OCI-M1 (cell line): Measurements from ENCODE around the gene OR2A7.
"Not testable (repeated sequence)": the region's sequence is repeated elsewhere in the genome, so short reads cannot be mapped to it uniquely, and the experiment has no call there.

Experiments used
- DNase-seq: peaks from one replicate; lab custom pipeline; 2025; lab: John Stamatoyannopoulos, UW

The OR2A7 gene, protein sequence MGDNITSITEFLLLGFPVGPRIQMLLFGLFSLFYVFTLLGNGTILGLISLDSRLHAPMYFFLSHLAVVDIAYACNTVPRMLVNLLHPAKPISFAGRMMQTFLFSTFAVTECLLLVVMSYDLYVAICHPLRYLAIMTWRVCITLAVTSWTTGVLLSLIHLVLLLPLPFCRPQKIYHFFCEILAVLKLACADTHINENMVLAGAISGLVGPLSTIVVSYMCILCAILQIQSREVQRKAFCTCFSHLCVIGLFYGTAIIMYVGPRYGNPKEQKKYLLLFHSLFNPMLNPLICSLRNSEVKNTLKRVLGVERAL

DNA sequence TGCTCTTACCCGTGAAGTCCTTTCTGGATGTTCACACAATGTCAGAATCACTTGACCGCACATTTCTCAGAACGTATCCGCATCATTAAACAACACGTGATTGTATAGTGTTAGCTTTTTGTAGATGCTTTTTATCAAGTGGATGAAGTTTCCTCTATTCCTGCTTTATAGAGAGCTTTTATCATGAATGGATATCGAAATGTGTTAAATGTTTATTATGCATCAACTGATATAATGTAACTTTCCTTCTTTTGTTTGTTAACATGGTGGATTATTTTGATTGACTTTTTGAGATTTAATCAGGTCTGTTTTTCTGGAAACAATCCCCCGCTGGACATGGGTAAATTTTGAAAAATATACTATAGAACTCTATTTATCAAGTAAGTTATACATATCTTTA, at the start of gene OR2A7:
TSS of gene OR2A7 (minus strand) at position 101 of the 400 bp plus-strand sequence. CDS start 5,164 bp downstream, outside the sequence.
- not testable (repeated sequence) for DNase-seq

- not testable (repeated sequence) for DNase-seq
Measured at GRCh38 chr7:144311872-144312469, 47.4 kb upstream of the OR2A7 start, which contains the start of gene OR2A1. OR2A1 (plus strand) TSS chr7:144312419; CDS start chr7:144318125, 5,706 bp downstream.

GRCh38 chr7:144311218-144311617, 46.6 kb upstream of the OR2A7 start:
- DNase-seq, result not testable (repeated sequence)

GRCh38 chr7:144309702-144310101, 45.1 kb upstream of the OR2A7 start:
- DNase-seq, result not testable (repeated sequence)

GRCh38 chr7:144305156-144305555, 40.6 kb upstream of the OR2A7 start:
- DNase-seq, result not testable (repeated sequence)

- not testable (repeated sequence) for DNase-seq
Measured at GRCh38 chr7:144303607-144304006, 39.0 kb upstream of the OR2A7 start.

- not testable (repeated sequence) for DNase-seq
Measured at GRCh38 chr7:144302578-144303303, 38.1 kb upstream of the OR2A7 start.

- not testable (repeated sequence) for DNase-seq
Measured at GRCh38 chr7:144293794-144294499, 29.4 kb upstream of the OR2A7 start.

- not testable (repeated sequence) for DNase-seq
Measured at GRCh38 chr7:144292384-144293161, 28.0 kb upstream of the OR2A7 start.

GRCh38 chr7:144291607-144292006, 27.0 kb upstream of the OR2A7 start:
- DNase-seq, result not testable (repeated sequence)

DNA sequence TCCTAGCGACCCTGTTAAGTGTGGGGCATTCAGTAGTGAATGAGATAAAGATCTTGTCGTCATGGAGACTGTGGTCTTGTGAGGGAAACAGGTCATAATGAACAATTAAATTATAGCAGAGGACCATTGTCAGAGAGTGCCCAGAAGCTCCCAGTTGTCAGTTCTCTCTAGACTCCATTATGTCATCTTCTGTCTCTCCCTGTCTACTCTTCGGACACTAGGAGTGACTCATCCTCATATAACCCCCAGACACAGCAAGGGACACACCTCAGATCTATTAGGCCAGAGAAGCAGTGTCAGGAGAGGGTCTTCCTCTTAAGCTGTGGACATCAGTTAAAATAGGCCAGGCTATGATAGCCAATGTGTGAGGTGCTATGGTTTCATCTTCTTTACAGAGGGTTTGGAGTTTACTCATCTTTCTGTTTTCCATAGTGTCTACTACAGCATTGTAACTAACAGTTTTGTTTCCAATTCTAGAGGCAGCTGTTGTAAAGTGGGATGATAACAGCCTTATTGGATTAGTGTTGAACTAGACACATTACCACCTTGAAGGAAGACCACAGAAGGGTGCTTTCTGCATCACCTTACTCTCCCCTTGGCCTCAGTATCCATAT, 22.7 kb upstream of the OR2A7 start:
- not testable (repeated sequence) for DNase-seq

DNA sequence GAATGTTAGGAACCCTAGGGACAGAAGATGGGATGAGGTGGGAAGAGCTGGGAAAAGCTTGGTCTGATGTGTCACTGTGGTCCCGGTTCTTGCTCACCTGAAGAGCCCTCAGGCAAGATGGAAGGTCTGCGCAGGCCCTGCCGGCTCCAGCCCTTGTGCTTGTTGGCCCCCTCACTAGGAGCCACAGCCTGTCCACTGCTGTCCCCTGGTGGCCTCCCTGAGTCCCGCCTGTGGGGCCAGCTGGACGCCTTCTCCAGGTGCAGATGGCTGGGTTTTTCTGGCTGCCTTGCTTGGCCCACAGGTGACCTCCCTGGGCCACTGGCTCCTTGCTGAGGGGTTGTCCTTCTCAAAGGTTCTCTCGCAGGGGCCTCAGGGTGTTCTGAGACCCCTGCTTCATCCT, 19.1 kb upstream of the OR2A7 start:
- not testable (repeated sequence) for DNase-seq

DNA sequence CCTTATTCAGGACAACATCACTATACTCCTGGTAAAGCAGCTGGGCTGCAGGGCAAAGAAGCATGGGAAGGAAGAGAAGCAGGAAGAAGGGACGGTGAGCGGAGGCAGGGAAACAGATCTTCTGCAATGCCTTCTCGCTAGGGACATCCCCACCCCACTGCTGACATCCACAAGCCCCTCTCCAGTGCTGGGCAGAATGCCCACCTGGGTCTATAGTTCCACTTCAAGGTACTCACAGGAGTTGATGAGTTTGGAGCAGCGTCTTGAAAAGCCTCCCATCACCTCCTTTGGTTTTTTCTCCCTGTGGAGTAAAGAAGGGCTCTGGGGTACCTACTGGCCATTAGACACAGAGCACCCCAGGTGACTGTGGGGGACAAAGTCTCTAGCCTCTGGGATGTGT, 17.9 kb upstream of the OR2A7 start:
- DNase-seq, result not testable (repeated sequence)

- not testable (repeated sequence) for DNase-seq
Measured at GRCh38 chr7:144281981-144282380, 17.4 kb upstream of the OR2A7 start.

DNA sequence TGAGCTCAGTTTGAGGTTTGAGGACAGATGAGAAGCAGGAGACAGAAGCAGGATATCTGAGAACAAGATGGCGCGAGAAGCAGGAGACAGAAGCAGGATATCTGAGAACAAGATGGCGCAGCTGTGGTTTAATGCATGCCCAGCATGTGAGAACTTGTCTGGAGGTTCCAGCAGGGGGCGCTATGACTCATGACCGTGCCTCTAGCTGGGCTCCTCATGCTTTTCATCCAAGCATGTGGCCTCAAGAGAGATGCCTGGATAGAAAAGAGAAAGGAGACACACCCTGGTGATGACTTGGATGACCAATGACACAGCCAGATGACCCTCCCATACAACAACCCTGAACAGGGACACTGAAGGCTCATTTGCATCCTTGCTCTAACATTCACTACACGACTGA, 15.4 kb upstream of the OR2A7 start:
- DNase-seq, result not testable (repeated sequence)

DNA sequence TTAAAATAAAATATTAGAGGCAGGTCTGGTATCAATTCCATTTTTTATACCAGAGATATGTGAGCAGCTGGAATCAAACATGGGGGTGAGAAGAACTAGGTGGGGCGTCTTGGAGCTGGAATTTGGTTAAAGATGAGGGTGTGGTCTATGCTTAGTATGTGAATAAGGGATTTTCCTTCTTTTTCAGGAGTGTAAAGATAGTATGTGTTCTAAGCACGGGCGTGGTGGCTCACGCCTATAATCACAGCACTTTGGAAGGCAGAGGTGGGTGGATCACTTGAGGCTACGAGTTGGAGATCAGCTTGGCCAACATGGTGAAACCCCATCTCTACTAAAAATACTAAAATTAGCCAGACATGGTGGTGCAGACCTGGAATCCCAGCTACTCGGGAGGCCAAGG, 10.7 kb upstream of the OR2A7 start:
- not testable (repeated sequence) for DNase-seq

DNA sequence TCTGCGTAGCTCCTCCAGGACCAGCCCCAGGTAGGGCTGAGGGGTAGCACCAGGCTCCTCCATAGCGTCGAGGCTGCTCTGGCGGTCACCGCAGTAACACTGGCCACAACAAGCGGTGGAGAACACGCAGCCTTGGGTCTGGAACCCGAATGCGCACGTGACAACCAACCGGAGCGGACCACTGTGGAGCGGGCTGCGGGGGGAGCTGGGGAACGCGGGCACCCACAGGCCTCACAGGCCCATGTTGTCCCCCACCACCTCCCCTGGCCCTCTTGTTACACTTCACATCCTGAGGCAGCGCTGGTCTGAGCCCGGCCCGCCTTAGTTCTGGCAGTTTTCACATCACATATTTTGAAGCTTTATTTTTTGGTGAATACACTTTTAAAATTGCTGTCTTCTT, 4.6 kb upstream of the OR2A7 start, which contains the start of gene CTAGE8:
TSS of gene CTAGE8 (minus strand) at position 101 of the 400 bp plus-strand sequence. CDS start at position 63, 38 bp downstream.
- DNase-seq, result not testable (repeated sequence)

- not testable (repeated sequence) for DNase-seq
Measured at GRCh38 chr7:144262128-144262527, 2.5 kb downstream of the OR2A7 start.

- not testable (repeated sequence) for DNase-seq
Measured at GRCh38 chr7:144259067-144259466, 5.5 kb downstream of the OR2A7 start.

- DNase-seq, result no peak
Measured at GRCh38 chr7:144256112-144256511, 8.5 kb downstream of the OR2A7 start.
